Measurements from ENCODE around the gene GSAP.

DNA sequence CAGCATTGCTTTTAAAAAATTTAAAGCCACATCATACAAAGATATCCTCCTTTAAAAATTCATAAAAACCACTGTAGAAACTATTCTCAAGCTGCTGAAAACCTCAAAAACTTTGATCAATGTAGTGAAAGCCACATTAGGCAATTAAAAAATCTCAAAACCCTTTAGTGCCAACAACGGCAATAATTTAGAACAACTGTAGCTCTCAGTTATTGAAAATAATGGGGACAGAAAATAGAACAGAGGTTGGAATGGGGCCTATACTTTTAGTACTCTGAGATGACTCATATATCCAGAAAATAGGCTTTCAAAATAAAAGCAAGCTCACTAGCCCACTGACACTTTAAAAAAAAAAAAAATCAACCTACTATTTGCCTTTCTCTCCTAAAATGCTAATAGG lies 87.5 kb downstream of the GSAP start:
- no peak for TF ChIP-seq POLR2A (IDR thresholded peaks at IDR 0.05)
- TF ChIP-seq, protein P1, sequence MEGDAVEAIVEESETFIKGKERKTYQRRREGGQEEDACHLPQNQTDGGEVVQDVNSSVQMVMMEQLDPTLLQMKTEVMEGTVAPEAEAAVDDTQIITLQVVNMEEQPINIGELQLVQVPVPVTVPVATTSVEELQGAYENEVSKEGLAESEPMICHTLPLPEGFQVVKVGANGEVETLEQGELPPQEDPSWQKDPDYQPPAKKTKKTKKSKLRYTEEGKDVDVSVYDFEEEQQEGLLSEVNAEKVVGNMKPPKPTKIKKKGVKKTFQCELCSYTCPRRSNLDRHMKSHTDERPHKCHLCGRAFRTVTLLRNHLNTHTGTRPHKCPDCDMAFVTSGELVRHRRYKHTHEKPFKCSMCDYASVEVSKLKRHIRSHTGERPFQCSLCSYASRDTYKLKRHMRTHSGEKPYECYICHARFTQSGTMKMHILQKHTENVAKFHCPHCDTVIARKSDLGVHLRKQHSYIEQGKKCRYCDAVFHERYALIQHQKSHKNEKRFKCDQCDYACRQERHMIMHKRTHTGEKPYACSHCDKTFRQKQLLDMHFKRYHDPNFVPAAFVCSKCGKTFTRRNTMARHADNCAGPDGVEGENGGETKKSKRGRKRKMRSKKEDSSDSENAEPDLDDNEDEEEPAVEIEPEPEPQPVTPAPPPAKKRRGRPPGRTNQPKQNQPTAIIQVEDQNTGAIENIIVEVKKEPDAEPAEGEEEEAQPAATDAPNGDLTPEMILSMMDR (IDR thresholded peaks at IDR 0.05), result no peak

All from thyroid gland (tissue), 4 donors.